HepG2 (cell line): ENCODE measurements around the gene ADCY9. TPM values are rescaled to one million over a fixed set of nuclear protein-coding genes. Genes with fewer than 3 reads are reported as not detected.

Experiments used
- ATAC-seq: fragments of 200-7000 bp; cut with Tn5 transposase; 3 replicates; pipeline ENCODE4 v1.9.1; 2020; ENCODE audit warnings: mild to moderate bottlenecking, moderate library complexity
- BruUV-seq: library from RNA; stranded (reverse); fragments of 400-500 nt; replicated peaks from 2 replicates; lab custom pipeline; 2021; lab: Mats Ljungman, UMichigan
- CTCF ChIA-PET: fragments of 300-600 bp; formaldehyde crosslinking; extraction: SDS; loops from one replicate; lab custom pipeline; 2021; ENCODE audit warnings: low total read pairs, inconsistent platforms, low intra/inter-chr PET ratio; lab: Yijun Ruan, JAX
- POLR2A ChIA-PET: fragments of 350-600 bp; sonication (Branson Sonifier 250); formaldehyde crosslinking; loops from one replicate; lab custom pipeline; 2020; ENCODE audit warnings: antibody characterized with exemption, inconsistent platforms; lab: Yijun Ruan, JAX
- DNase-seq: peaks from one replicate; pipeline ENCODE4 v3.0.0-alpha.2; 2015; ENCODE audit warnings: low spot score
- FAIRE-seq: peaks from 3 replicates; lab custom pipeline; 2011; peaks lifted over from hg19 to GRCh38; lab: Jason Lieb, UNC
- H2AFZ ChIP-seq: one replicate; pipeline ENCODE4 v1.6.1; 2011; ENCODE audit warnings: low read length, inconsistent platforms
- H3K27ac ChIP-seq: fragments of 300-600 bp; 3 replicates; pipeline ENCODE4 v1.8.0; 2011; ENCODE audit warnings: mixed run types, mild to moderate bottlenecking, mixed read lengths, low read length, inconsistent platforms; ENCODE audit not compliant: insufficient read depth; ENCODE audit errors: extremely low read length
- H3K27me3 ChIP-seq, 2 experiments: fragments of 200-600 bp in 1 of 2; 2 replicates in 1 of 2; 3 replicates in 1 of 2; pipeline versions ENCODE4 v1.6.0 to v1.8.0; 2011; ENCODE audit warnings: low read length in 2 of 2, mild to moderate bottlenecking in 2 of 2, moderate library complexity in 2 of 2, inconsistent platforms in 1 of 2; ENCODE audit not compliant: insufficient read depth in 2 of 2, control insufficient read depth in 1 of 2
- H3K36me3 ChIP-seq, 2 experiments: fragments of 200-600 bp in 1 of 2; replicated peaks in 1 of 2; 2 replicates in 1 of 2; 3 replicates in 1 of 2; pipeline versions ENCODE4 v1.5.1 to v1.8.0; 2011; ENCODE audit warnings: low read length in 2 of 2, inconsistent platforms in 1 of 2; ENCODE audit not compliant: insufficient read depth in 2 of 2, control insufficient read depth in 1 of 2
- H3K4me1 ChIP-seq: 2 replicates; pipeline ENCODE4 v1.5.1; 2012; ENCODE audit warnings: low read length, inconsistent platforms; ENCODE audit not compliant: insufficient read depth
- H3K4me2 ChIP-seq: 2 replicates; pipeline ENCODE4 v1.6.0; 2011; ENCODE audit warnings: low read depth, low read length, inconsistent platforms
- H3K4me3 ChIP-seq, 3 experiments: fragments of 200-600 bp in 1 of 3; sonication (generic), shearing (Covaris generic) in 1 of 3; replicated peaks in 1 of 3; 2 replicates each; pipeline ENCODE4 v1.5.1; 2011 to 2016; ENCODE audit warnings: low read length in 3 of 3, inconsistent platforms in 2 of 3, low read depth in 2 of 3, mild to moderate bottlenecking in 2 of 3, control low read depth in 1 of 3, mixed read lengths in 1 of 3; ENCODE audit not compliant: insufficient read depth in 1 of 3
- H3K79me2 ChIP-seq: one replicate; pipeline ENCODE4 v1.6.1; 2011; ENCODE audit warnings: low read length, inconsistent platforms; ENCODE audit not compliant: insufficient read depth
- H3K9ac ChIP-seq: 2 replicates; pipeline ENCODE4 v1.6.0; 2011; ENCODE audit warnings: mild to moderate bottlenecking, low read depth, low read length, inconsistent platforms; ENCODE audit not compliant: insufficient read depth
- H3K9me3 ChIP-seq: 2 replicates; pipeline ENCODE4 v1.5.1; 2012; ENCODE audit warnings: mild to moderate bottlenecking, low read length
- H4K20me1 ChIP-seq: 2 replicates; pipeline ENCODE4 v1.6.0; 2011; ENCODE audit warnings: inconsistent platforms, mild to moderate bottlenecking, low read length, moderate library complexity; ENCODE audit not compliant: insufficient read depth
- AKNA ChIP-seq: sonication (generic); formaldehyde crosslinking; IDR thresholded peaks from 2 replicates; pipeline ENCODE4 v1.4.0; 2020; ENCODE audit warnings: missing genetic modification reagents, borderline replicate concordance
- CEBPB ChIP-seq: IDR thresholded peaks from 2 replicates; pipeline ENCODE4 v1.6.1; 2011; ENCODE audit warnings: low read depth, low read length, improper control_type of control experiment, borderline replicate concordance
- NONO ChIP-seq, 2 experiments: fragments of 450-650 bp in 1 of 2; sonication (generic) in 1 of 2; formaldehyde crosslinking in 1 of 2; IDR thresholded peaks in 1 of 2; conservative IDR thresholded peaks in 1 of 2; 2 replicates each; pipeline versions ENCODE4 v1.6.1 to v1.8.0; 2017 to 2022; ENCODE audit warnings: mild to moderate bottlenecking in 1 of 2, missing genetic modification reagents in 1 of 2, moderate library complexity in 1 of 2
- U2AF2 ChIP-seq: fragments of 200-400 bp; formaldehyde crosslinking; IDR thresholded peaks from 2 replicates; pipeline ENCODE4 v1.6.1; 2017; ENCODE audit warnings: low read depth, mild to moderate bottlenecking, low read length
- XRCC5 ChIP-seq: fragments of 200-400 bp; formaldehyde crosslinking; optimal IDR thresholded peaks from 2 replicates; pipeline ENCODE3; 2017; ENCODE audit warnings: mild to moderate bottlenecking, low read length
- ZNF460 ChIP-seq: sonication (generic); formaldehyde crosslinking; IDR thresholded peaks from 2 replicates; pipeline ENCODE4 v1.5.1; 2020; ENCODE audit warnings: missing genetic modification reagents, mild to moderate bottlenecking, borderline replicate concordance
- ZNF7 ChIP-seq: IDR thresholded peaks from 2 replicates; pipeline ENCODE4 v1.6.1; 2016; ENCODE audit warnings: missing biosample characterization, missing genetic modification reagents
- WGBS: methylation state at CpG from one replicate; pipeline ENCODE4 v1.1.6; 2017; ENCODE audit warnings: low lambda C conversion rate; 5-methylcytosine and 5-hydroxymethylcytosine counted together
- in situ Hi-C: cut with HindIII; loops from 2 replicates; pipeline ENCODE4 v1.10.0; 2017; ENCODE audit warnings: low pct_unique_long_range_greater_than_20kb; ENCODE audit not compliant: extremely low pct_ligation_motif_present
- intact Hi-C: fragments of 100-400 bp; cut with micrococcal nuclease; formaldehyde crosslinking; loops from one replicate; pipeline ENCODE4 v1.10.0; 2022; ENCODE audit not compliant: unreplicated experiment
- polyA plus RNA-seq, 8 experiments: library from polyadenylated mRNA; depleted of rRNA in 3 of 8; stranded (reverse) in 7 of 8; unstranded in 1 of 8; fragments of >200 nt; fragmentation: Illumina TruSeq in 4 of 8; extraction: Trizol in 4 of 8; gene quantifications; 2 replicates each; pipeline versions ENCODE4 v1.2.1 to v1.2.3, GENCODE V29; 2011 to 2016; ENCODE audit warnings: low read depth in 4 of 8, missing spikeins in 1 of 8, mixed read lengths in 1 of 8; ENCODE audit not compliant: insufficient read depth in 1 of 8
- total RNA-seq, 5 experiments: library from RNA; depleted of rRNA; stranded (reverse); fragments of >200 nt; fragmentation: Illumina TruSeq; extraction: Trizol; gene quantifications; 2 replicates each; pipeline ENCODE4 v1.2.3, GENCODE V29; 2016; ENCODE audit warnings: low read depth in 1 of 5
- TF ChIP-seq, protein P1 (sequence below): IDR thresholded peaks from 2 replicates; pipeline ENCODE4 v1.6.1; 2016; ENCODE audit warnings: missing compliant biosample characterization, missing genetic modification reagents, borderline replicate concordance
- TF ChIP-seq, protein P2 (sequence below): sonication (generic); formaldehyde crosslinking; IDR thresholded peaks from 2 replicates; pipeline ENCODE4 v1.5.0; 2020; ENCODE audit warnings: mild to moderate bottlenecking, missing genetic modification reagents, borderline replicate concordance

ADCY9 gene
- total and polyA plus RNA-seq, 2 of the 13 experiments (the other 11 are each of a cell fraction or from before 2014, with no cell fraction given): 11.2 to 13.9 TPM

DNA sequence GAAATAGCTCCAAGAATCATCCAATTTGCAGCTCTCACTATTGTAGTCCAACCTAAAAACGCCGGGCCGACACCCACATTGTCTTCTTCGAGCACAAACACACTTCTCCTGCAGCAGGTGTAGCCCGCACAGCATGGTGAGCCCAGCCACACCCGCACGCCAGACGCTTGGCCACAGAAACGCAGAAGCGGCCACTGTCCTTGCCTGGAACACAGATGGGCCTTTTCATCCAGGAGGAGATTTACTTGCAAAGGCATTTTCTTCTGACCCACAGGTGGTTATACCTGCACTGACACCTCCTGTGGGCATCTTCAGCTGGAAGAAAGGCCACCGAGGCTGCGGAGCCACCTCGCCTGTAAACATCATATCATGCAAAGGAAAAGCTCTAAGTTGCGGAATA, 98.4 kb downstream of the ADCY9 start:
- peaks cover 5% of the 10 kb centered on the region; the same call in 1 of the 2 replicates for H4K20me1 ChIP-seq
- ATAC-seq: no peak
- ChIA-PET CTCF (no interaction called here), POLR2A (no interaction called here)
- H3K4me1 ChIP-seq: peaks cover 79% of the 10 kb centered on the region
- no peaks in the 10 kb centered on the region for H3K9me3 ChIP-seq
- no peak for DNase-seq
- 99% methylated on average over 14 of the region's 14 CpGs for WGBS
- H2AFZ ChIP-seq: no peak overlapping the region
- no peak for TF ChIP-seq AKNA
- no peak overlapping the region for H3K4me3 ChIP-seq
- no peaks in the 10 kb centered on the region for H3K27me3 ChIP-seq
- BruUV-seq: no TSS peak
- intact Hi-C loops: loop anchor here (10.0 kb wide), 1 partner anchor 227 kb away; the partner anchor contains the start of gene SRL
- in situ Hi-C loops: loop anchor here (5.0 kb wide), 1 partner anchor 94 kb away; no protein-coding TSS in a partner anchor
- FAIRE-seq: no peak
- H3K27ac ChIP-seq: no peak overlapping the region
- H3K79me2 ChIP-seq: peaks cover 6% of the 10 kb centered on the region
- no peak overlapping the region for H3K9ac ChIP-seq
- H3K36me3 ChIP-seq: 0 out of 5 replicates have a peak, but pooled peaks cover 0 to 4% of the 10 kb centered on the region in 2 experiments
- H3K4me2 ChIP-seq: no peak overlapping the region

DNA sequence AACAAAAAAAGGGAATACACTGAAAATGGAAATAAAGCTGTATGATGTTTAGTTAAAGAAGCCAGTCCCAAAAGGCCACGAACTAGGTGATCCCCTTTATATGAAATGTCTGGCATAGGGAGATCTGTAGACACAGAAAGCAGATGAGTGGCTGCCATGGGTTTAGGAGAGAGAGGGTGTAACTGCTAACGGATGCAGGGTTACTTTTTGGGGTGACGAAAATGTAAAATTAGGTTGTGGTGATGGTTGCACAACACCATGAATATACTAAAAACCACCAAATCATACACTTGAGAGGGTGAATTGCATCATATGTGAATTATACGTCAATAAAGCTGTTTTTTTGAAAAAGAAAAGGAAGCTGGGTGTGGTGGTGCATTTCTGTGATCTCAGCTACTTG, 99.6 kb downstream of the ADCY9 start:
- TF ChIP-seq ZNF460 (CRISPR knock-in tag) (no peak), CEBPB (peak; percentile 47), NONO (IDR thresholded peaks at IDR 0.05) (no peak), NONO (CRISPR knock-in tag; conservative IDR thresholded peaks at IDR 0.05) (no peak), U2AF2 (no peak), XRCC5 (no peak), ZNF7 (peak; percentile 67)
- TF ChIP-seq, protein P1, sequence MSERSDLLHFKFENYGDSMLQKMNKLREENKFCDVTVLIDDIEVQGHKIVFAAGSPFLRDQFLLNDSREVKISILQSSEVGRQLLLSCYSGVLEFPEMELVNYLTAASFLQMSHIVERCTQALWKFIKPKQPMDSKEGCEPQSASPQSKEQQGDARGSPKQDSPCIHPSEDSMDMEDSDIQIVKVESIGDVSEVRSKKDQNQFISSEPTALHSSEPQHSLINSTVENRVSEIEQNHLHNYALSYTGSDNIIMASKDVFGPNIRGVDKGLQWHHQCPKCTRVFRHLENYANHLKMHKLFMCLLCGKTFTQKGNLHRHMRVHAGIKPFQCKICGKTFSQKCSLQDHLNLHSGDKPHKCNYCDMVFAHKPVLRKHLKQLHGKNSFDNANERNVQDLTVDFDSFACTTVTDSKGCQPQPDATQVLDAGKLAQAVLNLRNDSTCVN (CRISPR knock-in tag): no peak
- TF ChIP-seq, protein P2, sequence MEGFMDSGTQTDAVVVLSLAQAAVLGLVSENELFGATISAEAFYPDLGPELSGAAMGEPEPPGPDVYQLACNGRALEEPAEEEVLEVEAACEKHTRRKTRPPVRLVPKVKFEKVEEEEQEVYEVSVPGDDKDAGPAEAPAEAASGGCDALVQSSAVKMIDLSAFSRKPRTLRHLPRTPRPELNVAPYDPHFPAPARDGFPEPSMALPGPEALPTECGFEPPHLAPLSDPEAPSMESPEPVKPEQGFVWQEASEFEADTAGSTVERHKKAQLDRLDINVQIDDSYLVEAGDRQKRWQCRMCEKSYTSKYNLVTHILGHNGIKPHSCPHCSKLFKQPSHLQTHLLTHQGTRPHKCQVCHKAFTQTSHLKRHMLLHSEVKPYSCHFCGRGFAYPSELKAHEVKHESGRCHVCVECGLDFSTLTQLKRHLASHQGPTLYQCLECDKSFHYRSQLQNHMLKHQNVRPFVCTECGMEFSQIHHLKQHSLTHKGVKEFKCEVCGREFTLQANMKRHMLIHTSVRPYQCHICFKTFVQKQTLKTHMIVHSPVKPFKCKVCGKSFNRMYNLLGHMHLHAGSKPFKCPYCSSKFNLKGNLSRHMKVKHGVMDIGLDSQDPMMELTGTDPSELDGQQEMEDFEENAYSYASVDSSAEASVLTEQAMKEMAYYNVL: no peak
- TF ChIP-seq, all 625 proteins: peak for 2
- Histone ChIP-seq H3K9ac (no peak overlapping the region), H3K27ac (peak overlapping the region; percentile 98), H2AFZ (no peak overlapping the region), H3K36me3 (0 out of 5 replicates have a peak, but pooled peaks cover 0 to 4% of the 10 kb centered on the region in 2 experiments), H3K4me3 (no peak overlapping the region), H3K4me2 (no peak overlapping the region), H4K20me1 (peaks cover 2% of the 10 kb centered on the region; the same call in 1 of the 2 replicates), H3K27me3 (no peaks in the 10 kb centered on the region), H3K9me3 (no peaks in the 10 kb centered on the region), H3K4me1 (peaks cover 86% of the 10 kb centered on the region), H3K79me2 (peaks cover 6% of the 10 kb centered on the region)
- ChIA-PET POLR2A (no interaction called here), CTCF (no interaction called here)
- no TSS peak for BruUV-seq
- no peak for ATAC-seq
- WGBS: 72% methylated on average over 4 of the region's 4 CpGs
- DNase-seq: no peak
- intact Hi-C loops (loop anchor here (10.0 kb wide), 1 partner anchor 228 kb away; the partner anchor contains the start of gene SRL), in situ Hi-C loops (loop anchor here (5.0 kb wide), 1 partner anchor 96 kb away; no protein-coding TSS in a partner anchor)
- FAIRE-seq: no peak
